GM12872 (cell line): ENCODE results near the gene TRIM7.
"Not testable (repeated sequence)": the region's sequence is repeated elsewhere in the genome, so short reads cannot be mapped to it uniquely, and the experiment has no call there.

Source experiments
- CTCF ChIP-seq: IDR thresholded peaks from 3 replicates; pipeline ENCODE4 v1.5.1; 2011; ENCODE audit warnings: low read depth, mild to moderate bottlenecking, low read length, moderate library complexity; ENCODE audit not compliant: insufficient read depth

TRIM7 gene

GRCh38 chr5:181149355-181149754 lies 55.6 kb downstream of the TRIM7 start:
- TF ChIP-seq CTCF: no peak

DNA sequence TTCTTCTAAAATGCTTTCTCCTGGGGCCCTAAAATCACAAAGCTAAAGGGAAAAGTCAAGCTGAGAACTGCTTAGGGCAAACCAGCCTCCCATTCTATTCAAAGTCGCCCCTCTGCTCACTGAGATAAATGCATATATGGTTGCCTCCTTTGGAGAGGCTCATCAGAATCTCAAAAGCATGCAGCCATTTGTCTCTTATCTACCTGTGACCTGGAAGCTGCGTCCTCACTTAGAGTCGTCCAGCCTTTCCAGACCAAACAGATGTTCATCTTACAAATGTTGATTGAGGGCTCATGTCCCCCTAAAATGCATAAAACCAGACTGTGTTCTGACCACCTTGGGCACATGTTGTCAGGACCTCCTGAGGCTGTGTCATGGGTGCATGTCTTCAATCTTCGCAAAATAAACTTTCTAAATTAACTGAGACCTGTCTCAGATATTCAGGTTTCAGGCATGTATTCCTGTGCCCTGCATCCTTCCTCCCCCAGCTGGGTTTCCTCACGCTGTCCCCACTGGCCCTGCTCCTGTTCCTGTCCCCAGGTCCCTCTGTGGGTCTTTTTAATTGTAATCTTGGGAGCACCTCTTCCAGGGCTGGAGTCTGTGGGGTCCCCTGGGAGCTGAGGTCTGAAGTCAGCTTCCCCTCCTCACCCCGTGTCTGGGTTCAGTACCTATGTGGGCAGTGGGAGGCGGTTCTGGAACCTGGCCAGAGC lies 57.9 kb downstream of the TRIM7 start, which contains the start of gene OR2V2:
OR2V2 (plus strand) TSS at position 660 of the 710 bp plus-strand sequence. CDS start 7,357 bp downstream, outside the sequence.
- not testable (repeated sequence) for TF ChIP-seq CTCF

DNA sequence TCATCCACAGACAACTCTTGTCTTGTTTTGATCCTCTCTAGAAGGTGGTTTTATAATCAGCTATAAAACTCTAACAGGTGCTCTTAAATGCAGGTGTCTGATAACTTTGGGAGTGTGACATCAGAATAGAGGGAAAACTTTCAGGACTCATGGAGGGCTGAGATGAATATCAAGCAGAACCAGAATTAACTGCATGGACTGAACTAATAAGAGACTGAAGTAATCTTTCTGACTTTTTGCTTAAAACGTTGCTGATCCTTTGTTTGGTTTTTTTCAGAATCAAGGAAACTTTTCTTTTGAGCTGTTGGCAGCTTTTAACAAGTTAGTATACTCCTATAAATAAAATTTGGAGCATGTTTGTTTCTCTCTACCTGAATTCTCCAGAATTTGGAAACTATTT lies 59.9 kb downstream of the TRIM7 start:
- no peak for TF ChIP-seq CTCF
